GM10248 (cell line): Measurements from ENCODE around the gene PPP1R3C.

Experiments
- CTCF ChIA-PET: fragments of 300-600 bp; sonication (Branson Sonifier 250); formaldehyde crosslinking; extraction: SDS; loops from one replicate; lab custom pipeline; 2021; ENCODE audit warnings: antibody characterized with exemption; lab: Yijun Ruan, JAX
- POLR2A ChIA-PET: fragments of 350-650 bp; sonication (Branson Sonifier 250); formaldehyde crosslinking; extraction: SDS; loops from one replicate; lab custom pipeline; 2020; ENCODE audit warnings: antibody characterized with exemption; lab: Yijun Ruan, JAX
- DNase-seq: peaks from one replicate; pipeline ENCODE4 v3.0.0; 2012; ENCODE audit errors: extremely low spot score
- CTCF ChIP-seq: IDR thresholded peaks from 2 replicates; pipeline ENCODE4 v1.5.1; 2012; ENCODE audit warnings: mild to moderate bottlenecking, low read depth; ENCODE audit errors: extremely low read depth, missing control alignments, control extremely low read depth

The PPP1R3C gene

GRCh38 chr10:91634246-91634645 lies 1.4 kb upstream of the PPP1R3C start:
- CTCF ChIA-PET = interaction anchor here (0.7 to 5.7 kb wide), 11 partner anchors 7 to 737 kb away, joined by 3 to 91 read pairs (median 8); no protein-coding TSS in a partner anchor
- TF ChIP-seq CTCF = no peak
- POLR2A ChIA-PET = no interaction called here

DNA sequence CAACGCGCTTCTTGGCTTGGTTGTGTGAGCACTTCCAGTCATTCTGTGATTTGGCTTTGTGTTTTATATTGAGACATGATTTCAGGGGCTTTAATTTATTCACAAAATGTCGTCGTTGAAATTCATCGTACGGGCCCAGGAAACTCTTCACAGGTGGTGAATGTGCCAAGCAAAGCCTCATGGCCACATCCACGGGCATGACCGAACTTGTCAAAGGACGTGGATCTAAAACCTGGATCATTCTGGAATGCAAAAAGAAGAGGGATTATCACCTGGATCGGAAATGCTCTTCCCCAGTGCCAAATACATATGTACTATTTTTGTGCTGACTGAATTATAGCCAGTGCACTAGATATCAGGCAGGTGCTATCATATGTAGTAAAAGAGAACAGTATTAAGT lies 2.2 kb downstream of the PPP1R3C start:
- POLR2A ChIA-PET = no interaction called here
- no peak for TF ChIP-seq CTCF
- CTCF ChIA-PET = no interaction called here
- DNase-seq = no peak

More at GRCh38 chr10:91634246-91634645, 1.4 kb upstream of the PPP1R3C start:
- DNase-seq = no peak

GRCh38 chr10:91629715-91630549 lies 2.9 kb downstream of the PPP1R3C start:
- TF ChIP-seq CTCF = no peak
- ChIA-PET CTCF (interaction anchor here (1.1 kb wide), 1 partner anchor 331 kb away, joined by 3 read pairs; no protein-coding TSS in a partner anchor), POLR2A (no interaction called here)
- no peak for DNase-seq

- no peak for TF ChIP-seq CTCF
- POLR2A ChIA-PET = no interaction called here
- CTCF ChIA-PET = no interaction called here
Measured at GRCh38 chr10:91628383-91628782, 4.5 kb downstream of the PPP1R3C start.

GRCh38 chr10:91627344-91628102 lies 5.3 kb downstream of the PPP1R3C start:
- TF ChIP-seq CTCF = no peak
- ChIA-PET CTCF (interaction anchor here (2.4 kb wide), 1 partner anchor 8 kb away, joined by 18 read pairs; no protein-coding TSS in a partner anchor), POLR2A (no interaction called here)

More at GRCh38 chr10:91628383-91628782, 4.5 kb downstream of the PPP1R3C start:
- DNase-seq = no peak

DNA sequence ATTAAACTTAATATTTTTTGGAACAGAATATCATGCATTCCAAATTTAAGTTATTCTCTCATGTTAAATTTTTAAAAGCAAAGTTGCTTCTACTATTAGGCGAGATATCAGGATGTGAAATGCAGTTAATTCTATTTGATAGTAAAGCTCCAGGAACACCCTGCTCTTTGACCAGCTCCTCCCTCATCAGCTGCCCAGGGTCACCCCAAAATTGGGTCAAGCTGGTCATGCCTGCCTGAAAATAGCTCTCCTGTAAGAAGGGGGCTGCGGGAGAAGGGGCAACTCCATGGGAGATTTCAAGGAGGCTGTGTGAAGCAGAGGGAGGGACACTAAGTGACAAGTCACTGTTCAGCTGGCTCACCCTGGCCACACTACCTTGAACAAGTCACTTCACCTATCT lies 5.9 kb downstream of the PPP1R3C start:
- POLR2A ChIA-PET = no interaction called here
- no peak for TF ChIP-seq CTCF
- CTCF ChIA-PET = interaction anchor here (2.4 kb wide), 1 partner anchor 9 kb away, joined by 18 read pairs; no protein-coding TSS in a partner anchor
- no peak for DNase-seq

More at GRCh38 chr10:91627344-91628102, 5.3 kb downstream of the PPP1R3C start:
- no peak for DNase-seq
